Measurements from ENCODE around the gene RTN4IP1. TPM values are rescaled to one million over a fixed set of nuclear protein-coding genes. Genes with fewer than 3 reads are reported as not detected.

The RTN4IP1 gene
- polyA plus RNA-seq, 1 donor: 6.9 TPM

Other genes starting within 250 kb of the RTN4IP1 start
- gene QRSL1, start 80 bp upstream of the RTN4IP1 start, polyA plus RNA-seq (ENCODE audit: insufficient read length): 13.8 TPM

Measured in hindlimb muscle (tissue), 1 donor.